Activated naive CD8-positive, alpha-beta T cell treated with anti-CD3 and anti-CD28 coated beads for 36 hours (primary cell): ENCODE data around the gene DOCK4. TPM values are rescaled to one million over a fixed set of nuclear protein-coding genes. Genes with fewer than 3 reads are reported as not detected.

Experiments used
- DNase-seq: peaks from one replicate; pipeline ENCODE4 v3.0.0; 2021
- H3K27ac Mint-ChIP-seq: one replicate; pipeline ENCODE4 v1.8.0; 2022; ENCODE audit warnings: mild to moderate bottlenecking, moderate library complexity, mixed read lengths
- H3K27me3 Mint-ChIP-seq: one replicate; pipeline ENCODE4 v1.8.0; 2022; ENCODE audit warnings: mild to moderate bottlenecking, mixed read lengths
- H3K36me3 Mint-ChIP-seq: one replicate; pipeline ENCODE4 v1.8.0; 2021; ENCODE audit warnings: mild to moderate bottlenecking, mixed read lengths
- H3K4me1 Mint-ChIP-seq: one replicate; pipeline ENCODE4 v1.8.0; 2021; ENCODE audit warnings: mixed read lengths
- H3K4me3 Mint-ChIP-seq: one replicate; pipeline ENCODE4 v1.8.0; 2022; ENCODE audit warnings: mild to moderate bottlenecking, moderate library complexity, mixed read lengths
- H3K9me3 Mint-ChIP-seq: one replicate; pipeline ENCODE4 v1.8.0; 2022; ENCODE audit warnings: mixed read lengths
- total RNA-seq, 2 experiments: library from RNA; stranded (reverse); gene quantifications; one replicate each; pipeline ENCODE4 v1.2.3, GENCODE V29; 2021

DOCK4 gene
- total RNA-seq, 2 experiments from 2014 or later: 0.28 to 0.29 TPM

GRCh38 chr7:111682588-111683340, 523.4 kb downstream of the DOCK4 start:
- no peaks in the 10 kb centered on the region for H3K36me3 Mint-ChIP-seq
- H3K9me3 Mint-ChIP-seq: no peaks in the 10 kb centered on the region
- H3K4me3 Mint-ChIP-seq: no peak overlapping the region
- H3K27me3 Mint-ChIP-seq: peaks cover 9% of the 10 kb centered on the region
- DNase-seq: no peak
- H3K4me1 Mint-ChIP-seq: no peaks in the 10 kb centered on the region
- H3K27ac Mint-ChIP-seq: no peak overlapping the region

- no peak for DNase-seq
- no peaks in the 10 kb centered on the region for H3K36me3 Mint-ChIP-seq
- no peaks in the 10 kb centered on the region for H3K4me1 Mint-ChIP-seq
Observed at GRCh38 chr7:111681242-111681641, 525.0 kb downstream of the DOCK4 start.

GRCh38 chr7:111678986-111679385, 527.2 kb downstream of the DOCK4 start:
- Mint-ChIP-seq H3K9me3 (no peaks in the 10 kb centered on the region), H3K4me1 (no peaks in the 10 kb centered on the region), H3K27ac (no peak overlapping the region), H3K4me3 (no peak overlapping the region), H3K27me3 (peaks cover 3% of the 10 kb centered on the region), H3K36me3 (no peaks in the 10 kb centered on the region)
- no peak for DNase-seq

More at GRCh38 chr7:111681242-111681641, 525.0 kb downstream of the DOCK4 start:
- no peak overlapping the region for H3K27ac Mint-ChIP-seq
- H3K27me3 Mint-ChIP-seq: peaks cover 9% of the 10 kb centered on the region
- H3K4me3 Mint-ChIP-seq: no peak overlapping the region
- H3K9me3 Mint-ChIP-seq: no peaks in the 10 kb centered on the region

- Mint-ChIP-seq H3K4me1 (no peaks in the 10 kb centered on the region), H3K9me3 (no peaks in the 10 kb centered on the region), H3K36me3 (no peaks in the 10 kb centered on the region), H3K4me3 (no peak overlapping the region), H3K27ac (no peak overlapping the region), H3K27me3 (peaks cover 3% of the 10 kb centered on the region)
- no peak for DNase-seq
Observed at GRCh38 chr7:111678281-111678680, 527.9 kb downstream of the DOCK4 start.

GRCh38 chr7:111677848-111678247, 528.4 kb downstream of the DOCK4 start:
- DNase-seq: no peak
- Mint-ChIP-seq H3K36me3 (no peaks in the 10 kb centered on the region), H3K27me3 (peaks cover 3% of the 10 kb centered on the region), H3K27ac (no peak overlapping the region), H3K4me1 (no peaks in the 10 kb centered on the region), H3K4me3 (no peak overlapping the region), H3K9me3 (no peaks in the 10 kb centered on the region)

- no peak for DNase-seq
- Mint-ChIP-seq H3K27me3 (peaks cover 3% of the 10 kb centered on the region), H3K4me3 (no peak overlapping the region), H3K4me1 (no peaks in the 10 kb centered on the region), H3K9me3 (no peaks in the 10 kb centered on the region), H3K27ac (no peak overlapping the region), H3K36me3 (no peaks in the 10 kb centered on the region)
Observed at GRCh38 chr7:111676811-111677210, 529.4 kb downstream of the DOCK4 start.

Other genes starting within 250 kb of the DOCK4 start
- 10 to 100 TPM; 16.8 to 19.2 TPM for gene ZNF277, start 296 bp upstream of the DOCK4 start, total RNA-seq
- 10 to 100 TPM; 53.5 to 55.1 TPM for gene IFRD1, start 244.1 kb upstream of the DOCK4 start, total RNA-seq